Tracheal epithelial cell (primary cell): Measurements from ENCODE around the gene ATP6V1A. TPM values are rescaled to one million over a fixed set of nuclear protein-coding genes. Genes with fewer than 3 reads are reported as not detected.

ENCODE experiments used
- total RNA-seq: library from RNA; depleted of rRNA; stranded (reverse); fragments of >200 nt; gene quantifications from 2 replicates; pipeline ENCODE4 v1.2.1, GENCODE V29; 2014

ATP6V1A gene
- 64.3 and 70.1 TPM in 2 replicates for total RNA-seq

GRCh38 chr3:113746548-113747282 lies at the start of gene ATP6V1A:
ATP6V1A (plus strand) TSS chr3:113747035; CDS start chr3:113778754, 31,719 bp downstream.

DNA sequence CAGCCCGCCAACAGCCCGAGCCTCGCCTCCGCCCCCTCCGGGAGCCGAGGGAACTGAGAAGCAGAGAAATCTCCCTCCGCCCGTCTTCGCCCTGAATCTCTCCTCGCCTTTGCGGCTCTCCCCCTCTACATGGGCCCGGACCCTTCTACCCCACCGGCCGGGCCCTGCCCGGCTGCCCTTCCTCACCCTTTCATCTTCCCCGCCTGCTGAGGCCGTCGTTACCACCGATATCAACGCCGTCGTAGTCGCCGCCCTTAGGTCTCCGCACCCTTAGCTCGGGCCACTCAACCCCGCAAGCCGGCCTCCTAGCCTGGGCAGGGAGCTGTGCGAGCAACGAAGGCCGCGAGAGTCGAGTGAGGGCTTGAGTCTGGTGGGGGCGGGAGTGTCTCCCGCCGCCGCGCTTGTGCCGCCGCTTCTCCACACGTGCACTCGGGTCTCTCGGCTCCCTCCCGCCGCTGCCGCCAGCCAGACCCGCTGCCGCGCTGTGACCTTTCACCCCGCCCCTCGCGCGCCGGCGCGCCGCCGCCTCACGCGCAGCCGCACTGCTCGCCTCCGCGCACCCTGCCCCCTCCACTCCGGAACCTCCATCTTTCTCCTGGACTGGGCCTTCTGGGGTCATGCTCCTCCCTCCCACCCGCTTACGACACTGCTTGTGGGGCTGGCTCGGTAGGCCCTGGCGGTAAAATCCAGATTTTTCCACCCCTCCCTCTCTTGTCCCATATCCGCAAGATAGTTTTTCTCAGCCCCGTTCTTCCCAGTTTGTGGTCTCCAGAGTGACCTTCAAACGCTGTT lies 883 bp upstream of the ATP6V1A start, which contains the start of gene NAA50:
NAA50 (minus strand) TSS at position 494 of the 792 bp plus-strand sequence; CDS start at position 194, 300 bp downstream.

GRCh38 chr3:113838631-113839209 lies 91.9 kb downstream of the ATP6V1A start, which contains the start of gene GRAMD1C:
GRAMD1C (plus strand) TSS chr3:113838788; CDS start chr3:113838910, 122 bp downstream.

Other genes with a start within 250 kb of the ATP6V1A start
- 5.8 and 6.7 TPM in 2 replicates for gene SPICE1, start 231.9 kb upstream of the ATP6V1A start, total RNA-seq
- under 0.01 and 0.24 TPM in 2 replicates for gene SIDT1, start 214.5 kb upstream of the ATP6V1A start, total RNA-seq
- gene USF3, start 50.4 kb upstream of the ATP6V1A start, total RNA-seq = 3.6 and 4.9 TPM in 2 replicates
- gene NAA50, start 786 bp upstream of the ATP6V1A start, total RNA-seq = 186 and 240 TPM in 2 replicates
- 1.2 and 1.3 TPM in 2 replicates for gene GRAMD1C, start 91.8 kb downstream of the ATP6V1A start, total RNA-seq
- gene ZDHHC23, start 201.0 kb downstream of the ATP6V1A start, total RNA-seq = 0.85 and 3.9 TPM in 2 replicates